ENCODE results near the gene TIMELESS. TPM values are rescaled to one million over a fixed set of nuclear protein-coding genes. Genes with fewer than 3 reads are reported as not detected.

Gene TIMELESS
- total RNA-seq, 2 donors from 2014 or later, result 44.1 to 61.6 TPM

DNA sequence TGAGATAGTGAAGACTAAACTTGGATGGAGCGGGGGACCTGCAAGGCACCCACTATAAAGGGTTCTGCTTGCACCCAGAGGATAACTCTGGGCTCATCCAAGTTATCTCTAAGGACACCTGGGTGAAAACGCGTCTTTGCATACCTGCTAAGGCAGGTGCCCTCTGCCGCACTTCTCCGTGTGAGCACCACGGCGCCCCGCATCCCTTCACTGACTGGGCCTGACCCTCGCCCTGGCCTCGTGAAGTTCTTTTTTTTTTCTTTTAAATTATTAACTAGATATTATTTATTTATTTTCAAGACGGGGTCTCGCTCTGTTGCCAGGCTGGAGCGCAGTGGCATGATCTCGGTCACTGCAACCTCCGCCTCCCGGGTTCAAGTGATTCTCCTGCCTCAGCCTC, 66.6 kb downstream of the TIMELESS start:
- H3K27ac Mint-ChIP-seq, result no peak overlapping the region
- H3K4me3 Mint-ChIP-seq, result no peak overlapping the region
- peaks cover under 1% of the 10 kb centered on the region for H3K4me1 Mint-ChIP-seq (ENCODE audit: low read depth)
- ATAC-seq (replicated peaks in 1 of 2), result no peak
- no peak for DNase-seq
- H3K9me3 Mint-ChIP-seq, result no peaks in the 10 kb centered on the region
- H3K27me3 Mint-ChIP-seq (ENCODE audit: low read depth), result no peaks in the 10 kb centered on the region
- peaks cover 0 to 1% of the 10 kb centered on the region in 2 donors for H3K36me3 Mint-ChIP-seq (ENCODE audit: insufficient read depth in 2 of 2)

DNA sequence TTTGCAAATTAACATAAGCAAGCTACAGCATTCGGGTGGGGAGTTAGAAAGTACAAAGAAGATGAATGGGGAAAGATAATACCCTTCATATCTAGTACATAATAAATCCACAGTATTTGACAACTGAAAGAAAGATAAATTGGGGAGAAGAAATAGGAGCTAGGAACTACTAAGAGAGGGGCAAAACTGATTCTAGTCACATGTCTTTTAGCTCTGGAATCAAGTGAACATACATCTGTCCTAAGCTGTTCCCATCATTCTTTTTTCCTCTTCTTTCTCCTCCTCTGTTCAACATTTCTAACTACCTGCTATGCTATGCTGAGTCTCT, 71.3 kb downstream of the TIMELESS start:
- ATAC-seq (replicated peaks in 1 of 2), result no peak
- peaks cover 8% of the 10 kb centered on the region for H3K4me1 Mint-ChIP-seq (ENCODE audit: low read depth)
- no peaks in the 10 kb centered on the region for H3K27me3 Mint-ChIP-seq (ENCODE audit: low read depth)
- no peak for DNase-seq
- H3K36me3 Mint-ChIP-seq (ENCODE audit: insufficient read depth in 2 of 2), result peaks cover 0 to 2% of the 10 kb centered on the region in 2 donors
- H3K27ac Mint-ChIP-seq, result no peak overlapping the region
- H3K9me3 Mint-ChIP-seq, result peaks cover 0 to 5% of the 10 kb centered on the region in 2 donors
- H3K4me3 Mint-ChIP-seq, result no peak overlapping the region

DNA sequence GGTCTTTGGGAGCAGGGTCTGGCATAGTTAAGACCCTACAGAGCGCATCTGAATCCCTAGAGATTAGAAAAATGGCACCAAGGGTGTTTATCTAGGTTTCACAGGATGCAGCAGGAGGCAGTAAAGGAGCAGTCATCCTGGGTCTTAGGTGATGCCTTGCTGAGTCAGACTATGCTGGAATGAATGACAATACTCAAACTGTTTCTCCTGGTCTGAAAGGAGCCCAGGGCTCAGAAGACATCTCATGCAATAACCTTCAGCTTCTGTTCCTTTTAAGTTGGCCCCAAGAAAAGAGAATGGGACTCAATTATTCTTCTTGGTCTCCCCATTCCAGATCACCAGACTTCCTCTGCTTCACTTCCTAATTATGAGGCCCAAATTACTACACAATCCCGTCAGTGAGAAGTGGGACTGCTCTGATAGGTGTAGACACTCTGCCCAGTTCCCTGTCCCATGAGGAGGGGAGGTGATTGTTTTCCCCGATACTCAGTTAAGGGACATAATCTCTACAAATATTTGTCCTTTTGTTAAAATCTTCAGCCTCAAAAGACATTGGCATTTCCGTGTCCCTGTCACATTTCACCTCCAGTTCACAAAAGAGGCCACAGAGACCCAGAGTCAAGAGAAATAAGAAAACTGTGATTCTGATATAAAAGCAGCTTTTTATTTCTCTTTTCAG, 71.8 kb downstream of the TIMELESS start:
- DNase-seq (no peak), ATAC-seq (replicated peaks in 1 of 2) (peak; percentile 69 to 94)
- Mint-ChIP-seq H3K9me3 (peaks cover 0 to 5% of the 10 kb centered on the region in 2 donors), H3K27me3 (ENCODE audit: low read depth) (no peaks in the 10 kb centered on the region), H3K4me1 (ENCODE audit: low read depth) (peaks cover 8% of the 10 kb centered on the region), H3K36me3 (ENCODE audit: insufficient read depth in 2 of 2) (peaks cover 0 to 2% of the 10 kb centered on the region in 2 donors), H3K4me3 (no peak overlapping the region), H3K27ac (no peak overlapping the region)

DNA sequence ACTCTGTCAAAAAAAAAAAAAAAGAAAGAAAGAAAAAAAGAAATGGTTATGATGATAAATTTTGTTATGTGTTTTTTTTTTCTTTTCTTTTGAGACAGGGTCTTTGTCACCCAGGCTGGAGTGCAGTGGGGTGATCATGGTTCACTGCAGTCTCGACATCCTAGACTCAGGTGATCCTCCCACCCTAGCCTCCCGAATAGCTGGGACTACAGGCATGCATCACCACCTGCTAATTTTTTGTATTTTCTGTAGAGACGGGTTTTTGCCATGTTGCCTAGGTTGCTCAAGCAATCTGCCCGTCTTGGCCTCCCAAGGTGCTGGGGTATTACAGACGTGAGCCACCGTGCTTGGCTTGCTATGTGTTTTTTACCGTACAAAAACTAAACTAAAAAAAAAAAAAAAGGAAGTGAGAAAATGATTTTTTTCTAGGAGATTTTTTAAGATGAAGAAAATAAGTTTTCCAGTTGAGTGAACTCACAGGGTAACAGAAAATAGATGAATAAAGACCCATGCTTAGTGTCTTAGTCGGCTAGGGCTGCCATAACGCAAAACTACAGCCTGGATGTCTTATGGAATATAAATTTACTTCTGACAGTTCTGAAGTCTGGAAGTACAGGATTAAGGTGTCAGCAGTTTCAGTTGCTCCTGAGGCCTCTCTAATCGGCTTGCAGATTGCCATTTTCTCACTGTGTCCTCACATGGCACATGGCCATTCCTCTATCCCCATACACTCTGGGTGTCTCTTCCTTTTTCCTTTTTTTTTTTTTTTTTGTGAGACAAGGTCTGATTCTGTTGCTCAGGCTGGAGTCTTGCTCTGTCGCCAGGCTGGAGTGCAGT, 73.4 kb downstream of the TIMELESS start:
- Mint-ChIP-seq H3K36me3 (ENCODE audit: insufficient read depth in 2 of 2) (peaks cover 0 to 2% of the 10 kb centered on the region in 2 donors), H3K4me3 (no peak overlapping the region), H3K27ac (no peak overlapping the region), H3K4me1 (ENCODE audit: low read depth) (peaks cover 8% of the 10 kb centered on the region), H3K27me3 (ENCODE audit: low read depth) (no peaks in the 10 kb centered on the region), H3K9me3 (peaks cover 0 to 5% of the 10 kb centered on the region in 2 donors)
- DNase-seq (no peak), ATAC-seq (replicated peaks in 1 of 2) (no peak)

- Mint-ChIP-seq H3K4me1 (ENCODE audit: low read depth) (peaks cover 8% of the 10 kb centered on the region), H3K27me3 (ENCODE audit: low read depth) (no peaks in the 10 kb centered on the region), H3K4me3 (no peak overlapping the region), H3K9me3 (peaks cover 0 to 5% of the 10 kb centered on the region in 2 donors), H3K27ac (no peak overlapping the region), H3K36me3 (ENCODE audit: insufficient read depth in 2 of 2) (peaks cover 0 to 2% of the 10 kb centered on the region in 2 donors)
- ATAC-seq (replicated peaks in 1 of 2) (no peak), DNase-seq (no peak)
These were observed 74.3 kb downstream of the TIMELESS start for GRCh38 chr12:56374726-56375597.

GRCh38 chr12:56373515-56373914, 75.7 kb downstream of the TIMELESS start:
- Mint-ChIP-seq H3K4me3 (no peak overlapping the region), H3K27ac (no peak overlapping the region), H3K27me3 (ENCODE audit: low read depth) (no peaks in the 10 kb centered on the region), H3K4me1 (ENCODE audit: low read depth) (peaks cover 8% of the 10 kb centered on the region), H3K36me3 (ENCODE audit: insufficient read depth in 2 of 2) (peaks cover 0 to 2% of the 10 kb centered on the region in 2 donors), H3K9me3 (peaks cover 0 to 5% of the 10 kb centered on the region in 2 donors)
- ATAC-seq (replicated peaks in 1 of 2), result no peak
- no peak for DNase-seq

DNA sequence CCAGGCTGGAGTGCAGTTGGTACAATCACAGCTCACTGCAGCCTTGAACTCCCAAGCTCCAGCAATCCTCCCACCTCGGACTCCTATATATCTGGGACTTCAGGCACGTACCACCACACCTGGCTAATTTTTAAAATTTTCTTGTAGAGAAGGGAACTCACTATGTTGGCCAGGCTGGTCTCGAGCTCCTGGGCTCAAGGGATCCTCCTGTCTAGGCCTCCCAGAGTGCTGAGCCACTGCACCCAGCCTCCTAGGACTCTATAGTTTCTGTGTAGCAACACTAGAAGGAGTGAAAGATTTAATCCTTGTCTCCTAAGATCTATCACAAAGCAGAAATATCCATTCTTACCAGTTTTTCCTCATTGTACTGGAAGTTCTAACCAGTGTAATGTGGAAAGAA, 82.3 kb downstream of the TIMELESS start:
- no peak overlapping the region for H3K27ac Mint-ChIP-seq
- ATAC-seq (replicated peaks in 1 of 2), result no peak
- H3K27me3 Mint-ChIP-seq (ENCODE audit: low read depth), result no peaks in the 10 kb centered on the region
- no peak for DNase-seq
- no peaks in the 10 kb centered on the region for H3K4me1 Mint-ChIP-seq (ENCODE audit: low read depth)
- H3K9me3 Mint-ChIP-seq, result no peaks in the 10 kb centered on the region
- no peak overlapping the region for H3K4me3 Mint-ChIP-seq
- H3K36me3 Mint-ChIP-seq (ENCODE audit: insufficient read depth in 2 of 2), result no peaks in the 10 kb centered on the region

Other genes with a start within 250 kb of the TIMELESS start
- gene RNF41, start 227.5 kb downstream of the TIMELESS start, total RNA-seq, result 10 to 100 TPM; 35.4 to 40.2 TPM
- 10 to 100 TPM; 61.8 to 72.7 TPM for gene NABP2, start 225.1 kb downstream of the TIMELESS start, total RNA-seq
- gene SLC39A5, start 219.4 kb downstream of the TIMELESS start, total RNA-seq, result 1 to 10 TPM in 1 of 2 donors, under 1 TPM in 1; 0.44 to 1.1 TPM
- 10 to 100 TPM; 46.7 to 50.7 TPM for gene ANKRD52, start 191.0 kb downstream of the TIMELESS start, total RNA-seq
- gene COQ10A, start 182.5 kb downstream of the TIMELESS start, total RNA-seq, result 1 to 10 TPM; 5.9 to 7.3 TPM
- 100 to 1,000 TPM; 261 to 319 TPM for gene CS, start 149.1 kb downstream of the TIMELESS start, total RNA-seq
- gene CNPY2, start 133.4 kb downstream of the TIMELESS start, total RNA-seq, result 100 to 1,000 TPM in 1 of 2 donors, 10 to 100 TPM in 1; 97.8 to 117 TPM
- 100 to 1,000 TPM; 112 to 139 TPM for gene PAN2, start 115.4 kb downstream of the TIMELESS start, total RNA-seq
- gene IL23A, start 110.5 kb downstream of the TIMELESS start, total RNA-seq, result 100 to 1,000 TPM in 1 of 2 donors, 10 to 100 TPM in 1; 79.5 to 138 TPM
- gene STAT2, start 89.3 kb downstream of the TIMELESS start, total RNA-seq, result 100 to 1,000 TPM; 121 to 142 TPM
- under 1 TPM in 1 of 2 donors, not detected in 1; 0.28 TPM for gene APOF, start 86.6 kb downstream of the TIMELESS start, total RNA-seq
- gene MIP, start 5.2 kb upstream of the TIMELESS start, total RNA-seq, result not detected
- 1 to 10 TPM; 3.8 to 4.4 TPM for gene SPRYD4, start 19.2 kb upstream of the TIMELESS start, total RNA-seq
- gene GLS2, start 38.7 kb upstream of the TIMELESS start, total RNA-seq, result 1 to 10 TPM; 4.3 to 7.2 TPM
- gene RBMS2, start 72.4 kb upstream of the TIMELESS start, total RNA-seq, result 10 to 100 TPM in 1 of 2 donors, 1 to 10 TPM in 1; 7.9 to 12.7 TPM
- 100 to 1,000 TPM; 128 to 154 TPM for gene BAZ2A, start 180.9 kb upstream of the TIMELESS start, total RNA-seq
- gene ATP5F1B, start 196.6 kb upstream of the TIMELESS start, total RNA-seq, result 100 to 1,000 TPM; 661 to 679 TPM
- 100 to 1,000 TPM; 166 to 192 TPM for gene PTGES3, start 238.9 kb upstream of the TIMELESS start, total RNA-seq